K562 (cell line): ENCODE results near the gene PIK3R2.
"Not testable (repeated sequence)": the region's sequence is repeated elsewhere in the genome, so short reads cannot be mapped to it uniquely, and the experiment has no call there.

ENCODE experiments used
- POLR2A ChIP-seq: fragments of 450-650 bp; conservative IDR thresholded peaks from 2 replicates; pipeline ENCODE4 v1.6.1; 2016
- TF ChIP-seq, protein P1 (sequence below), 3 experiments: IDR thresholded peaks in 2 of 3; conservative IDR thresholded peaks in 1 of 3; 2 replicates each; pipeline ENCODE4 v1.5.1; 2011 to 2012; ENCODE audit warnings: low read length in 3 of 3, mild to moderate bottlenecking in 3 of 3, control low read depth in 2 of 3, improper control_type of control experiment in 1 of 3, inconsistent platforms in 1 of 3, low read depth in 1 of 3, mixed read lengths in 1 of 3, moderate library complexity in 1 of 3; ENCODE audit not compliant: insufficient read depth in 2 of 3

DNA sequence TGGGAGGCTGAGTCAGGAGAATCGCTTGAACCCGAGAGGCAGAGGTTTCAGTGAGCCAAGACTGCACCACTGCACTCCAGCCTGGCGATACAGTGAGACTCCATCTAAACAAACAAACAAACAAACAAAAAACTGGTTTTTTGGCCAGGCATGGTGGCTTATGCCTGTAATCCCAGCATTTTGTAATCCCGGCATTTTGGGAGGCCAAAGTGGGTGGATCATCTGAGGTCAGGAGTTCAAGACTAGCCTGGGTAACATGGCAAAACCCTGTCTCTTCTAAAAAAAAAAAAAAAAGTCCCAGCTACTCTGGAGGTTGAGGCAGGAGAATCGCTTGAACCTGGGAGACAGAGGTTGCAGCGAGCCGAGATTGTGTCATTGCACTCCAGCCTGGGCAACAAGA lies 47.7 kb upstream of the PIK3R2 start:
- not testable (repeated sequence) for TF ChIP-seq POLR2A
- TF ChIP-seq, protein P1, sequence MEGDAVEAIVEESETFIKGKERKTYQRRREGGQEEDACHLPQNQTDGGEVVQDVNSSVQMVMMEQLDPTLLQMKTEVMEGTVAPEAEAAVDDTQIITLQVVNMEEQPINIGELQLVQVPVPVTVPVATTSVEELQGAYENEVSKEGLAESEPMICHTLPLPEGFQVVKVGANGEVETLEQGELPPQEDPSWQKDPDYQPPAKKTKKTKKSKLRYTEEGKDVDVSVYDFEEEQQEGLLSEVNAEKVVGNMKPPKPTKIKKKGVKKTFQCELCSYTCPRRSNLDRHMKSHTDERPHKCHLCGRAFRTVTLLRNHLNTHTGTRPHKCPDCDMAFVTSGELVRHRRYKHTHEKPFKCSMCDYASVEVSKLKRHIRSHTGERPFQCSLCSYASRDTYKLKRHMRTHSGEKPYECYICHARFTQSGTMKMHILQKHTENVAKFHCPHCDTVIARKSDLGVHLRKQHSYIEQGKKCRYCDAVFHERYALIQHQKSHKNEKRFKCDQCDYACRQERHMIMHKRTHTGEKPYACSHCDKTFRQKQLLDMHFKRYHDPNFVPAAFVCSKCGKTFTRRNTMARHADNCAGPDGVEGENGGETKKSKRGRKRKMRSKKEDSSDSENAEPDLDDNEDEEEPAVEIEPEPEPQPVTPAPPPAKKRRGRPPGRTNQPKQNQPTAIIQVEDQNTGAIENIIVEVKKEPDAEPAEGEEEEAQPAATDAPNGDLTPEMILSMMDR (IDR thresholded peaks at IDR 0.05 in 2 of 3, conservative IDR thresholded peaks at IDR 0.05 in 1 of 3; ENCODE audit: insufficient read depth in 2 of 3, low read depth in 1 of 3, low read length in 3 of 3), result not testable (repeated sequence)
